ENCODE results near the gene TGFA.

Gene TGFA

GRCh38 chr2:70549064-70549710 is 4.4 kb downstream of the TGFA start:
- TF ChIP-seq, protein P1, sequence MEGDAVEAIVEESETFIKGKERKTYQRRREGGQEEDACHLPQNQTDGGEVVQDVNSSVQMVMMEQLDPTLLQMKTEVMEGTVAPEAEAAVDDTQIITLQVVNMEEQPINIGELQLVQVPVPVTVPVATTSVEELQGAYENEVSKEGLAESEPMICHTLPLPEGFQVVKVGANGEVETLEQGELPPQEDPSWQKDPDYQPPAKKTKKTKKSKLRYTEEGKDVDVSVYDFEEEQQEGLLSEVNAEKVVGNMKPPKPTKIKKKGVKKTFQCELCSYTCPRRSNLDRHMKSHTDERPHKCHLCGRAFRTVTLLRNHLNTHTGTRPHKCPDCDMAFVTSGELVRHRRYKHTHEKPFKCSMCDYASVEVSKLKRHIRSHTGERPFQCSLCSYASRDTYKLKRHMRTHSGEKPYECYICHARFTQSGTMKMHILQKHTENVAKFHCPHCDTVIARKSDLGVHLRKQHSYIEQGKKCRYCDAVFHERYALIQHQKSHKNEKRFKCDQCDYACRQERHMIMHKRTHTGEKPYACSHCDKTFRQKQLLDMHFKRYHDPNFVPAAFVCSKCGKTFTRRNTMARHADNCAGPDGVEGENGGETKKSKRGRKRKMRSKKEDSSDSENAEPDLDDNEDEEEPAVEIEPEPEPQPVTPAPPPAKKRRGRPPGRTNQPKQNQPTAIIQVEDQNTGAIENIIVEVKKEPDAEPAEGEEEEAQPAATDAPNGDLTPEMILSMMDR (IDR thresholded peaks at IDR 0.05; ENCODE audit: low read depth, low read length): no peak
- H3K4me3 ChIP-seq (ENCODE audit: low read depth, low read length): no peak overlapping the region
- no peak for DNase-seq (ENCODE audit: low read depth, low spot score)
- in situ Hi-C loops (cut with HindIII; ENCODE audit: low sequenced_read_pairs): no loop called here

DNA sequence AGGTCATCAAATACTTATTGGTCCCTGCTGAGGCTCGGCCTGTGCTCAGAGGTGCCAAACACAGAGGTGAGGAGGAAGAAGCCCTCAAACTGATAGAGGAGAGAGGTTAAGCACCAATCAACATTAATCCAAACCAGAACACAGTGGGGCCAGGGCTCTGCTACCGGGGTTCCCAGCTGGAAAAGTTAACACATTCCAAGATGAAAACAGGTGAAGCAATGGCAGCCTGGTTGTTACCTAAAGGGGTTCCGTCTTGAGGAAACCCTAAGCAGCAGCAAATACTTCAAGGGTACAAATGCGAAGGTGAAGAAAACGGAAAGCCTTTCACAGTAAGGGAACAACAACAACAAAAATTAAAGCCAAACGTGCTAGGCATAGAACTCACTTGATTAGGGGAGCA is 5.4 kb downstream of the TGFA start:
- DNase-seq (ENCODE audit: low read depth, low spot score): no peak
- H3K4me3 ChIP-seq (ENCODE audit: low read depth, low read length): no peak overlapping the region
- TF ChIP-seq, protein P1 (IDR thresholded peaks at IDR 0.05; ENCODE audit: low read depth, low read length): no peak
- in situ Hi-C loops (cut with HindIII; ENCODE audit: low sequenced_read_pairs): no loop called here

DNA sequence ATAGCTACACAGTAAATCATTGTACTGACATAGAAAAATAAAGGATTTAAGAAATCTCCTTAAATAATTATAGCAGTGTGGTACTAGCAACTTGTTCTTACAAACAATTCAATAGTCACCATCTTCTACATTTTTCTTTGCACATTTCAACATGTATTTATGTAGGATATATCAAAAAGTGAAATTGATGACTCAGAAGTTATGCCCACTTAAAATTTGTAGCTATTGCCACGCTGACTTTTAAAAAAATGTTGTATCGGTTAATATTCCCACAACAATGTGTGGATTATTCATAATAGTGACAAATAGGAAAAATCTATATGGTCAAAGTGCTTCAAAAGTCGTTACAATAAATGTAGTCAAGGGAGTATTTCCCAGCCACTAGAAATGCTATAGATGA is 6.7 kb downstream of the TGFA start:
- no peak overlapping the region for H3K4me3 ChIP-seq (ENCODE audit: low read depth, low read length)
- TF ChIP-seq, protein P1 (IDR thresholded peaks at IDR 0.05; ENCODE audit: low read depth, low read length): no peak
- DNase-seq (ENCODE audit: low read depth, low spot score): no peak
- in situ Hi-C loops (cut with HindIII; ENCODE audit: low sequenced_read_pairs): no loop called here

DNA sequence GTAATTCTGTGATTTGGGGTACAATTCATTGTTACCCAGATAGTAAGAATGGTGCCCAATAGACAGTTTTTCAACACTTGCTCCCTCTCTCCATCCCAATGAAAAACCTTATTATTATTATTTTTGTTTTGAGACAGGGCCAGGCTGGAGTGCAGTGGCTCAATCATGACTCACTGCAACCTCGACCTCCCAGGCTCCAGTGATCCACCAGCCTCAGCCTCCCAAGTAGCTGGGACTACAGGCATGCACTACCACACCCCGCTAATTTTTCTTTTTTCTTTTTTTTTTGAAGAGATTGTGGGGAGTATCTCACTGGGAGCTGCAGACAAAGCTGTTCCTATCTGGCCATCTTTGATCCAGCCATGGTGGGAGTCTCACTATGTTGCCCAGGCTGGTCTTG is 7.2 kb downstream of the TGFA start:
- DNase-seq (ENCODE audit: low read depth, low spot score): no peak
- in situ Hi-C loops (cut with HindIII; ENCODE audit: low sequenced_read_pairs): no loop called here
- TF ChIP-seq, protein P1 (IDR thresholded peaks at IDR 0.05; ENCODE audit: low read depth, low read length): no peak
- no peak overlapping the region for H3K4me3 ChIP-seq (ENCODE audit: low read depth, low read length)

GRCh38 chr2:70541481-70542020 is 12.1 kb downstream of the TGFA start:
- in situ Hi-C loops (cut with HindIII; ENCODE audit: low sequenced_read_pairs): no loop called here
- TF ChIP-seq, protein P1 (IDR thresholded peaks at IDR 0.05; ENCODE audit: low read depth, low read length): no peak
- DNase-seq (ENCODE audit: low read depth, low spot score): no peak
- no peak overlapping the region for H3K4me3 ChIP-seq (ENCODE audit: low read depth, low read length)

DNA sequence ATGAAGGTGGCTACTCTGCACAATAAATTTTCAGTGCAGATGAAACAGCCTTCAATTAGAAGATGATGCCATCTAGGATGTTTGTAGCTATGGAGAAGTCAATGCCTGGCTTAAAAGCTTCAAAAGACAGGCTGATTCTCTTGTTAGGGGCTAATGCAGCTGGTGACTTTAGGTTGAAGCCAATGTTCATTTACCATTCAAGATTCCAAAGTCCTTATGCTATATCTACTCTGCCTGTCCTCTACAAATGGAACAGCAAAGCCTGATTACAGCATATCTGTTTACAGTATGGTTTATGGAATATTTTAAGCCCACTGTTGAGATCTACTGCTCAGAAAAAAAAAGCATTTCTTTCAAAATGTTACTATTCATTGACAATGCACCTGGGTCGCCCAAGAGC is 15.8 kb downstream of the TGFA start:
- no peak for DNase-seq (ENCODE audit: low read depth, low spot score)
- H3K4me3 ChIP-seq (ENCODE audit: low read depth, low read length): no peak overlapping the region
- TF ChIP-seq, protein P1 (IDR thresholded peaks at IDR 0.05; ENCODE audit: low read depth, low read length): no peak
- in situ Hi-C loops (cut with HindIII; ENCODE audit: low sequenced_read_pairs): no loop called here

Data from astrocyte of the spinal cord (primary cell).